Fibroblast of lung (primary cell): ENCODE data around the gene C9.

Source experiments
- CTCF ChIP-seq, 2 donors: IDR thresholded peaks in 1 of 2; conservative IDR thresholded peaks in 1 of 2; 1 replicate in 1 of 2; 2 replicates in 1 of 2; pipeline ENCODE4 v1.5.1; 2011 to 2012; ENCODE audit warnings: low read length in 2 of 2, control low read depth in 1 of 2, inconsistent platforms in 1 of 2, low read depth in 1 of 2, mild to moderate bottlenecking in 1 of 2
- EZH2 ChIP-seq: IDR thresholded peaks from 2 replicates; pipeline ENCODE4 v1.5.1; 2012; ENCODE audit warnings: low read length, control low read depth, mild to moderate bottlenecking; ENCODE audit errors: missing control alignments

GRCh38 chr5:39262981-39263380, 101.3 kb downstream of the C9 start:
- TF ChIP-seq CTCF (conservative IDR thresholded peaks at IDR 0.05 in 1 of 2, IDR thresholded peaks at IDR 0.05 in 1 of 2; ENCODE audit: low read depth in 1 of 2, low read length in 2 of 2) (no peak), EZH2 (no peak)
